NCI-H1930 (cell line): ENCODE data around the gene CS.
"Not testable (repeated sequence)": the region's sequence is repeated elsewhere in the genome, so short reads cannot be mapped to it uniquely, and the experiment has no call there.

Experiments
- DNase-seq, 2 experiments: peaks; one replicate each; lab custom pipeline; 2025; lab: John Stamatoyannopoulos, UW

The CS gene

DNA sequence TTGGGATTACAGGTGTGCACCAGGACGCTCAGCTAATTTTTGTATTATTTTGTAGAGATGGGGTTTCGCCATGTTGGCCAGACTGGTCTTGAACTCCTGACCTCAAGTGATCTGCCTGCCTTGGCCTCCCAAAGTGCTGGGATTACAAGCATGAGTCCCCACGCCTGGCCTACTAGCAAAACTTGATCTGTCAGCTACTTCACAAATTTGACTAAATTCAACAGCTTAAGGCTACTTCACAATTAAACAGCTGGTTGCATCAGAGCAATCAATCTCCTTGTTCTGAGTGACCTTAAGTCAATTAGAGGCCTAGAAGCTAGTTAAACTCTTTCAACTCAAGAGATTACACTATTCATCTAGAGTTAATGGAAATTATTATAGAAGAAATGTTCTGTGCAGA, 21.2 kb downstream of the CS start:
- no peak for DNase-seq

DNA sequence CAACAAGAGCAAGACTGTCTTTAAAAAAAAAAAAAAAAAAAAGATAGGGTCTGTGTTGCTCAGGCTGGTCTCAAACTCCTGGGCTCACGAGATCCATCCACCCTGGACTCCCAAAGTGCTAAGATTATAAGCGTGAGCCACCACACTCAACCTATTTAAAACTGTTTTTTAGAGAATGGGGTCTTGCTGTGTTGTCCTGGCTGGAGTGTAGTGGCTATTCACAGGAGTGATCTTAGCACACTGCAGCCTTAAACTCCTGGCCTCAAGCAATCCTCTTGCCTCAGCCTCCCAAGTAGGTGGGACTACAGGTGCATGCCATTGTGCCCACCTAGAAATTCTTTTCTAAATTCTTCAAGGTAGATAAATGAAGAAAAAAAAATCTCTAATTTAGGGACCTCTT, 25.8 kb downstream of the CS start:
- DNase-seq: no peak

DNA sequence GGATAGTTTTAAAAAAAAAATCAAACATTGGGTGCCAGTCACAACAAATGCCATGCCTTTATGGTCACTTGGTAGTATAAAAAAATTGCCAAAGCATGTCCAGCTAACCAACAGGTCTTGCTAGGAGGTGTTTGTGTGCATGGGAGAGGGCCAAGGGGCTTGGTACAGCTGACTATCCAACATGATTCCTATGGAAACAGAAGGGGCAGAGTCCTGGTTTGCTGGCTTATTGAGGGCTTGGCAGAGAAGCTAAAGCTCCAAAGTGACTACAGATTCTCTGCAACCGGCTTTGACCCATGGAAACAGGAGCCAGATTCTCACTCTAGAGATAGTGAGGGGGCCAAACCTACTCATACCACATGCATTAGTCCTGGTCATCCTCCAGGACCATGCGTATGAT, 27.7 kb downstream of the CS start:
- DNase-seq: not testable (repeated sequence)

DNA sequence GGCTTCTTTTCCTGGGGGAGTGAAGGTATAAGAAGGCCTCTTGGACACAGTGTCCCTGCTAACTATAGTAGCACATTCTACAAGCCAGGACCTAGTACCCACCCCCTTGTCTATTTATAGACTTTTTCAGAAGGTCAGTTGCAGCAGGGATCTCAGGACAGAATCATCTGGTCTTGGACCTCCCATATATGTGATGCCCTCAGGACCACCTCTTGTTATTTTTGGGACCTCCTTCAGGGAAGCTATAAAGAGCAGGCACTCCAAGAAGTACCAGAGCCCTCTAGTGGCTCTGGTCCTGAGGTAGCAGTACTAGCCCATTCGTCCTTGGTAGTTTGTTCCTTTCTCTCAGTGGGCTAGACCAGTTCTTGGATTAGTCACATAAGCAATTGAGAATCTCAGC, 29.1 kb downstream of the CS start:
- peak in 1 of 2 experiments; percentile 4 for DNase-seq

DNA sequence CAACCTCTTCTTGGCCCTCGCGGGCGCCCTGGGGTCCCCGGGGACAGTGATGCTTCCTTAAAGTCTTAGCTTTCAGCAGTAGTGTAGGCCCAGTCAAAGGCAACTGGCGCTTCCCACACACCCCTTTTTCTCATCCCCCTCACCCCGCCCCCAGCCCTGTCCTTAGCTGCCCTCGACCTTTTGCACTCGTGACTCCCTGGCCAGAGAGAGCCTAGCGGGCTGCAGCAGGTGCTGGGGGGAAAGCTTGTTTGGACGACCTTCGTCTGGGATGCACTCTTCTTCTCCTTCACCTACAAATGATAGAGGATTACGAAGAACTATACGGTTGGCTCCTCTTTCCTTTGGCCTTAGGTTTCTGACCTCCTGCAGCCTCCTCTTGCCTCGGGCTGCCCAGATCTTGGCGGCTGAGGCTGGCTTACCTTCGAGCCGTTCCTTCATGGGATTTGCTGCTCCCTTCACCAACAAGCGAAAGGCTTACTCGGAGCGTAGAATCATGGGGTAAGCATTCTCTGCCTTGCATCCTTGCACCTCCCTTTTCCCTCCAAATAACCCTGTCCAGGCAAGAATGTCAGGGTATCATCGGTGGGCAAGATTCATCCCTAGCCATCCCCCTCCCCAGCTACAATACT, 32.6 kb downstream of the CS start:
- no peak for DNase-seq

DNA sequence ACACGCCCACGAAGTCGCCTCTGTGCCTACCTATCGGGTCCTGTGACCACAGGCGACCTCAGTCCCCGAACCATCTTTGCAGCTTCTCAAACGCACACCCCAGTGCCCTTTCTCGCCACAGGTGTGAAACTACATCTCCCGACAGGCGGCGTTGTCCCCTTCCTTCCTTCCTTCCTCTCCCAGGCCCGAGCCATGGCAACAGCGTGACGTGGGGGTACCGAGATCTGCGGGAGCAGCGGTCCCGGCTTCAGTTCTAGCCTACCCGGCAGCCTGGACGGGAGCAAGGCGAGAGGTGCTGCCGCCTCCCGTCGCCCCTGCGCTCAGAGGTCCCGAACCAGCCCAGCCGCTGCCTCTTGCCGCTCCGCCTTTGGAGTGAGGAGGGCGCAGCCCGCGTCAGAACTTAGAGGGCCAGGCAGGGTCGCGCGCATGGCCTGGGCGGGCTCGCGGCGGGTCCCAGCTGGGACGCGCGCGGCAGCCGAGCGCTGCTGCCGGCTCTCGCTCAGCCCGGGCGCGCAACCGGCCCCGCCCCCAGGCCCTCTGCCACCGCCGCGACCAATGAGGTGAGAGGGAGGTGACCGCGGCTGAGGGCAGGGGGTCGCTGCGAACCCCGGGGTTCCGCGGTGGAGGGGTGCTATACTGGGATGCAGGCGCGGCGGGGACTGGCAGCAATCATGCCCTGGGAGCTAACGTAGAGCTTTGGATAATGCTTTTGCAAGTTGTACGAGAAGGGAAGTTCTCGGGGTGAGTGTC, 33.3 kb downstream of the CS start, which contains the start of gene COQ10A:
Gene COQ10A (plus strand): TSS at position 250 of the 750 bp plus-strand sequence. CDS start 177 bp downstream, at position 427.
- DNase-seq: peak; percentile 85 to 87

DNA sequence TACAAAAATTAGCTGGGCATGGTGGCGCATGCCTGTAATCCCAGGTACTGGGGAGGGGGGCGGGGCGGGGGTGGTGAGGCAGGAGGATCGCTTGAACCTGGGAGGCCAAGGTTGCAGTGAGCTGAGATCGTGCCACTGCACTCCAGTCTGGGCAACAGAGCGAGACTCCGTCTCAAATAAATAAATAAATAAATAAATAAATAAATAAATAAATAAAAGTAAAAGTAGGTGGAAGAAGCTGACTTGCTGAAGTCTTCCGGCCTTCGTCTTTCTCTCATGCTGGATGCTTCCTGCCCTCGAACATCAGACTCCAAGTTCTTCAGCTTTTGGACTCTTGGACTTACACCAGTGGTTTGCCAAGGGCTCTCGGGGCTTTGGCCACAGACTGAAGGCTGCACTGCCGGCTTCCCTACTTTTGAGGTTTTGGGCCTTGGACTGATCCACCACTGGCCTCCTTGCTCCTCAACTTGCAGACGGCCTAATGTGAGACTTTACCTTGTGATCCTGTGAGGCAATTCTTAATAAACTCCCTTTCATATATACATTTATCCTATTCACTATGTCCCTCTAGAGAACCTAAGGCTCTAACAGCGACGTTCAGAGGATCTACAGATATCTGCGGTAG, 34.0 kb downstream of the CS start:
- DNase-seq: not testable (repeated sequence)

DNA sequence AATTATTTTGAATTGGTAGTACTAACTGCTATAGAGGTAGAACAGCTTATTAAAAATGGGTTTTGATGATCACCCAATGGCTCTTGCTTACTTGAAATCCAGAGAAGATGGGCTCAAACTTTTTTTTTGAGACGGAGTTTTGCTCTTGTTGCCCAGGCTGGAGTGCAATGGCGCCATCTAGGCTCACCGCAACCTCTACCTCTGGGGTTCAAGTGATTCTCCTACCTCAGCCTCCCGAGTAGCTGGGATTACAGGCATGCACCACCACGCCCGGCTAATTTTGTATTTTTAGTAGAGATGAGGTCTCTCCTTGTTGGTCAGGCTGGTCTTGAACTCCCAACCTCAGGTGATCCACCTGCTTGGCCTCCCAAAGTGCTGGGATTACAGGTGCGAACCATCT, 37.2 kb downstream of the CS start:
- not testable (repeated sequence) for DNase-seq

DNA sequence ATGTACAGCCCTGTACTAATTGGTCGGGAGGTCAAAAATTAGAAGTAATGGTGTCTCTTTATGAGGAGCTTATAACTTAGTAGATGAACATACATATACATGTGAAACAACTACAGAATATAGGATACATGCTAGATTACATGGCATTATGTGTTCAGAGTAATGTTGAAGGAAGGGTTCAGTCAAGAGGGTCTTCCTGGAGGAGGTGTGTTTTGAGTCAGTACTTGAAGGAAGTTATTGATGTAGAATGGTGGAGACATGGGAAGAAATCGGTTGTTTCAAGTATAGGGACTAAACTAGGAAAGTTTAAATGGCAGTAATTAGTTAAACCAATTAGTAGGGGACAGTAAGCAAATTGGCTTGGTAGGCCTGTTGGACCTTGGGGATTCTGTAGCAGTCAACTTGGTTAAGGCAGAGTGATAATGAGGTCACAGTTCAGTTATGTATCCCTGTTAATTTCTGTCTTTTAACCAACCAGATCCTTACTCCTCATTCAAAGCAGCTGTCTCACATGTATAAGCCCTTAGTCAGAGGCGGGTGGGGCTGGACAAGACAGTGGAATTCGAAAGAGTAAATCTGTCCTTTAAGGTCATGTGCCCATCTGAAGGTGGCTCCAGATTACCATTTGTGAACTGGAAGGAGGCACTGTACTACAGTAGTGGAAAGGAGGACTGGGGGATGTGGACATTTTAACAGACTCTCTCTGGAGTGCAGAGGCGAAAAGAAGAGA, 38.5 kb downstream of the CS start:
- DNase-seq: no peak

DNA sequence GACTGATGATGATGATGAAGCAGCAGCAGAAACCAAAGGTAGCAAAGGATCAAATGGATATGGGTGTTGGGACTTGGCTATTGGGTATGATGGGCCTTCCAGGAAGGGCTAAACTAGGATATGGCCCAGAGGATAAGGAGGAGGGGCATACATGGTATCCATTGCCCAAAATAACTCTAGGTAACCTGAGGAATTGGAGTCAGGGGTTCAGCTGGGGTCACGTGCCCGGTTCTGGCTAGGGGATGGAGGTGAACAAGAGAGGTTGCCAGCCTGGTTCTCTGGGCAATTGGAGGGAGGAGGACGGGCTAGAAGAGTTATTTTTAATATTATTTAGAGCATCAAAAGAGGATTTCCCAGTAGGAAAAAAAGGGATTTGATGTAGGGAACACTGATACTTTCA, 39.2 kb downstream of the CS start:
- no peak for DNase-seq

DNA sequence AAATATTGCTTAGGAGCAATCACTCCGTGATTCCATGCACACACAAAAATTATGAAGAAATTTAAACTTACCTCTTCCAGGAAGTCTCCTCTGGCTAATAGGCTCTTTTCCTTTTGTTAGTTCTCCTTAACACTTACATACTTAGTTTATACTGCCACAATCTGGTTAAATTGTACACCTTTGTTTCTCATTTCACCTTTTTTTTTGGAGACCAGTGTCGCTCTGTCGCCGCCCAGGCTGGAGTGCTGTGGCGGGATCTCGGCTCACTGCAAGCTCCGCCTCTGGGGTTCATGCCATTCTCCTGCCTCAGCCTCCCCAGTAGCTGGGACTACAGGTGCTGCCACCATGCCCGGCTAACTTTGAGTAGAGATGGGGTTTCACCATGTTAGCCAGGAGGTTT, 39.8 kb downstream of the CS start:
- no peak for DNase-seq

DNA sequence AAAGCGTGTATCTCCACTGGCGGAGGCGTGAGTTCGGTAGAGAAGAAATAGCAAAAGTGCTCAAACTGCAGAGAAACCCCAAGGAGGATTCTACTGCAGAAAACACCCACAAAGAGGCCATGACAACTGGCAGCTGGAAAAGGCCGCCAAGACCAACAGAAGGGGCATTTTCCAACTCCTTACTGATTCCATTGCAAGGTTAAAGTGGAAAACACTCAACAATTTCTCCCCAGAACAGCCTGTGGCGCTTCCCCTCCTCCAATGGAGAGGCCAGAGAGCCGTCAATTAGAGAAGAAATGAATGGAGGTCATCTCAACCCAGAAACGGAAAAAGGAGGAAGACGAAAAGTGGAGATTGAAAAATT, 41.3 kb downstream of the CS start:
- DNase-seq: no peak

DNA sequence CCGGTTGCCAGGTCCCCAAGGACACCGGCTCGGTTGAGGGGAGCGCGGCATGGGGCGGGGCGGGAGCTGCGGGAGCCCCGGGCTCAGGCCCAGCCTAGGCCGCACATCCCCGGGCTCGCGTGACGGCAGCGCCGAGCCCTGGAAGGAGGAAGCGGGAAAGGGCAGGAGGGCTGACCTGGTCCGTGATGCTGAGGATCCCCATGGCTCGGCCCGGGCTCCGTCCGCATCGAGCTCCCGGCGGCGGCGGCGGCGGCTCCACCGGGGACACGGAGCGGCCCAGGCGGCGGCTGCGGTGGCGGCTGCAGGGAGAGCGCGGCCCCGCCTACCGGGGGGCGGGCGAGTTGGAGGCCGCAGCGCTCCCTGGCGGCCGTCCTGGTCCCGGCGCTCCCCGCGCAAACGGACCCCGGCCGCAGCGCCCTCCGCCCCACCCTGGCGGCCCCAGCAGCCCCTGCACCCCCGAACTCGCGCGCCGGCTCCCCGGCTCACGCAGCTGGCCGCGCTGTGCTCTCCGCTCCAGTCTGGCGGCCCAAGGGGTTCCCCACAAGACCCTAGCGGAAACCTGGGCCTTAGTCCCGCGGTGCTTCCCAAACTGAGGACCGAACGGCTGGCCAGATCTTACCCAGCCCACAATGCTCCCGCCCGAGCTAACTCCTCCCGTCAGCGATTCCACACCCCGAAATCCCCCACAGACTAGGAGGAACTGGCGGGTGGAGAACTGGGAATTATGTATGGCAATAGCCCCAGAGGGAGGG, 41.9 kb downstream of the CS start, which contains the start of gene ANKRD52:
Gene ANKRD52 (minus strand): TSS at position 317 of the 752 bp plus-strand sequence. CDS start 115 bp downstream, at position 202.
- peak; percentile 66 to 78 for DNase-seq

DNA sequence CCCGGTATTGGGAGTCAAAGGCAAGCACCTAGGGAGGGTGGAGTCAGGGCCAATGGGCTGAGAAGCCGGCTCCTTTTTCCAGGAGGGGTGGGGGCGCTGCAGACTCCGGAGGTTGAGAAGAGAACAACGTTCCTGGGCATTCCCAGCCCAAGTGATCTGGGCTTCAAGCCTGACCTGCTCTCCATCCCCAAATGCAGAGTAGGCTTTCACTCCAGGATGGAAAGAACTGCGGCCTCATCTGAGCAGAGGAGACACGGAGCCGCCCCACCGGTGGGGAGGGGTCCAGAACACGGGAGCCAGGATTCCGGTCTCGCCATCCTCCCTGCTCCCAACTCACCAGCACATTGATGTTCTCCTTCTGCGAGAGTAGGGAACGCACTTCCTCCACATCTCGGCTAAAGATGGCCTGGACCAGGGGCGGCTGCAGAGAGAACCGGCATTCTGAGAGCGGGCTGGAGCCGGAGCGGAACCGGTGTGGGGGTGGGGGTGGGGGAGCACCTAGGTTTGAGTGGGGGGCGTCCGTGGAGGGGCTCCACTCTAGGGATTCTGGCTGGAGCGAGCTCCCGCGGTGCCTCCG, 42.6 kb downstream of the CS start:
- DNase-seq: peak; percentile 14 to 29

DNA sequence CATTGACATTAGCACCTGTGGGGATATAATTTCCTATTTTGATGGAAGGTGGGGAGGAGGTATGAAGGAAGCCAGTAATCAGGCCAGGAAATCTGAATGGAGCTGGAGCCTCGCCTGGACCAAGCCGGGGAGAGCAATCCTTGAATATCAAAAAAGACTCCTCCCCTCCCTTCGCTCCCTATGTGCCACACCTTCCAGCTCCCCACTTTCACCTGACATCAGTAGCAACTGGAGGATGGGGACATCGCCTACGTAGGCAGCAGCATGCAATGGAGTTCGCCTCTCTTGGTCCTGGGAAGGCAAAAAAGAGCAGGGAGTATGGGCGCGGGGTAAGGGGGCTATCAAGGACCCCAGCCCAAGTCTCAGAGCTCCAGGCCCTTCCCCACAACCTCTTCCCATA, 43.1 kb downstream of the CS start:
- no peak for DNase-seq

DNA sequence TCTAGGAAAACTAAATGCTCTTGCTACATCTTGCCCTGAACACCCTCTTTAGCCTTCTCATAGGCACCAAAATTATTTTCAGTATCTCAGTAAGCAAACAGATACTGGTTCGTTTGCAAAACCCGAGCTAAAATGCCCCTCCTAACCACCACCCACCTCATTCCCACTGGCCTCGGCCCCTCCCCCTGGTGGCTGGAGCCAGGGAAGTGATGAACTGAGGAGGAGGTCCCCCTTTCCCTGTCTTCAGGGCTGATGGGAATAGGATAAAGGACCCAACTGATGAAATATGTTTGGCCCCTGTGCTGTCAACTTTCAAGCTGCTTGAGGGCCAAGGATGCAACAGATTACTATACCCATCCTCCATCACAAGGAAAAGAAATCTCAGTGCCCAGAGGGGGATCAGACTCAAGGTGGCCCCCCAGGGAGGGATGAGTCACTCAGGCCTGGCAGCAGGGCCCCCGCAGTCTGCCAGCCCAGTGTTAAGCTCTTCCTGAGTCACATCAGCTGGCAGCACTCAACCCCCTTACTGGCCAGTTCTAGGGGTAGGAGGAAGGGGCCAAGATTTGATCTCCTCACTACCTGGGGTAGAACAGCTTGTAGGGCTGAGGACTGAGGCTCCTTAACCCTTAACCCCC, 43.7 kb downstream of the CS start:
- DNase-seq: no peak

DNA sequence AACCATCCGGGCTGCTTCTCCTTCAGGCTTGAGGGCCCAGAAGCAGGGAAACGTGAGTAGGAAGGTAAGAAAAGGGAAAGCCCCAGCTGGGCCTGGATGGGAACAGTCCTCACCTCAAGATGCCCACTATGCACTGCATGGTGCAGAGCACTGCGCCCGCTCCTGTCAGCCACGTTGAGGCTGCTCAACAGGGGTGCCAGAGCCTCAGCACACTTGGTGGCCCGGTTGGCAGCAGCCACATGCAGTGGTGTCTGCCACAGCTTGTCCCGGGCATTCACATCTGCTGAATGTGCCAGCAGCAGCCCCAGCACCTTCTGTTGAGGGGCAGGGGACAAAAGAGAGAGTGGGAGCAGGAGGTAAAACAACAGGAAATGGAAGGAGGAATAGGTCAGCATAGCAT, 44.5 kb downstream of the CS start:
- DNase-seq: no peak

DNA sequence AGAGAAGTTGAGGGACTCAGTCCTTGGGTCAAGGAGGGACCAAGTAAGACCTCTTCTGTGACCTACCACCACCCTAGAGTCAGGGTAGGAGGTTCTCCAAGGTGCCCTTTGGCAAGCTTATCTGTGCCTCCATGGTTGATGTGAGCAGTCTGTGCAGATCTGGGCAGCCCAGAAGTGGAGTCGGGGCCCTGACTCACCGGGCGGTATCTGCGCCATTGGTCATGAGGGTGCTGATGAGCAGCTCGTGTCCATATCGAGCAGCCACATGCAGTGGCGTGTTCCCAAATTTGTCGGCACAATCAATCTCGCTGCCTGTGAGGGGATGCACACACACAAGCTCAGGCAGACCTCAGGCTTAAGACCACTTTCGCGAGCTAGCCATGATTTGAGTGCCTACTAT, 47.0 kb downstream of the CS start:
- no peak for DNase-seq

DNA sequence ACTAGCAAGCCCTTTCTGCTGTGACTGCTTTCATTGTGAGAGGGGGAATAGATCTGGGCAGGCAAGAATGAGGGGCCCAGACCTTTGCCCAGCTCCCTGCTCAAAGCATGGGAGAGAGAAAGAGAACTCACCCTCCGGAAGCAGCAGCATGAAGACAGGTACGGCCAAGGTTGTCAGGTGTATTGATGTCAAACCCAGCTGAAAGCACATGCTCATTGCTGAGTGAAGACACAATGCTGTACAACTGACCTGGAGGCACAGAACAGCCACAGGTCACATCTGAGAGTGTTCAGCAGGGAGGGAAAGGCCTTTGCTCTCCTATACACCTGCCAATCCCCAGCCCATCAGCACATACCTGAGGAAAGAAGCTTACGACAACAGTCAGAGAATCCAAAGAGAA, 47.5 kb downstream of the CS start:
- no peak for DNase-seq

DNA sequence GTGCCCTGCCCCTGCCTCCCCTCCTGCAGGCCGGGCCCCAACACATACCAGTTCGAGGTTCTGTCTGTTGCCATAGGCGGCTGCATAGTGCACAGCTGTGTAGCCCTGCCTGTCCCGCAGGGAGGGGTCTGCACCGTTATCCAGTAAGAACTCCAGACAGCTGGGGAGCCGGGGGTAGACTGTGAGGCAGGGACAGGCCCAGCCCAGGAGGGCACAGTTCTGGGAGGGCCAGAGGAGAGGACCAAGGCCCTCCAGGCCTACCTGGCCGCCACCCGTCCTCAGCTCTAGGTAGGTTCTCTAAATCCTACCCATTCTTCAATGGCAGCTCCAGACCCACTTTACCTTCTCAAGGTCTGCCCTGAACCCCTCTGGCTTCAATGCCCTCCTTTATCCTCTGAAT, 51.4 kb downstream of the CS start:
- no peak for DNase-seq

DNA sequence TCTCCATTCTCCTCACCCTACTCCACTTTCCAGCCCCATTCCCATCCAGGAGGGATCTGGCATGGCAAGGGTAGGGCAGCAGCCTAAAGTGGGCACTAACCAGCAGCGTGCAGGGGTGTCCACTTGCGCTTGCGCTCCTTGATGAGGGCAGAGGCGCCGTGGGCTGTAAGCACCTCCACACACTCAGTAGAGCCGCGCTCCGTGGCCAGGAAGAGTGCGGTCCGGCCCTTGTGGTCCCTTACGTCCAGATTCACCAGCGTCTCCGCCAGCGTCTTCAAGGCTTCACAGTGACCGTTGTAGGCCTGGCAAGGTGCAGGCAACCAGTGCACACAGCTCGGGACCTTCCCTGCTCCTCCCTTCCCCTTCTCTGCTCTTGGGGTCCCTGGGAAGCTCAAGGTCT, 52.2 kb downstream of the CS start:
- DNase-seq: no peak
